Mucosa of stomach (tissue), 1 donor: ENCODE results near the gene CCDC124.
"Not testable (repeated sequence)": the region's sequence is repeated elsewhere in the genome, so short reads cannot be mapped to it uniquely, and the experiment has no call there.

ENCODE experiments used
- H3K27me3 ChIP-seq: one replicate; pipeline ENCODE4 v1.7.0; 2013; ENCODE audit warnings: mild to moderate bottlenecking, low read length; ENCODE audit not compliant: control insufficient read depth, insufficient read depth
- H3K36me3 ChIP-seq: one replicate; pipeline ENCODE4 v1.7.0; 2013; ENCODE audit warnings: low read length; ENCODE audit not compliant: control insufficient read depth, insufficient read depth
- H3K4me1 ChIP-seq: one replicate; pipeline ENCODE4 v1.7.0; 2013; ENCODE audit warnings: mild to moderate bottlenecking, low read length; ENCODE audit not compliant: control insufficient read depth, insufficient read depth
- H3K4me3 ChIP-seq: one replicate; pipeline ENCODE4 v1.7.0; 2013; ENCODE audit warnings: low read length
- H3K9ac ChIP-seq: one replicate; pipeline ENCODE4 v1.7.0; 2013; ENCODE audit warnings: mild to moderate bottlenecking, low read length, moderate library complexity
- H3K9me3 ChIP-seq: one replicate; pipeline ENCODE4 v1.7.0; 2013; ENCODE audit warnings: mild to moderate bottlenecking, low read length, moderate library complexity; ENCODE audit not compliant: control insufficient read depth
- donor health status: Pancreatic carcinoma.

Gene CCDC124

DNA sequence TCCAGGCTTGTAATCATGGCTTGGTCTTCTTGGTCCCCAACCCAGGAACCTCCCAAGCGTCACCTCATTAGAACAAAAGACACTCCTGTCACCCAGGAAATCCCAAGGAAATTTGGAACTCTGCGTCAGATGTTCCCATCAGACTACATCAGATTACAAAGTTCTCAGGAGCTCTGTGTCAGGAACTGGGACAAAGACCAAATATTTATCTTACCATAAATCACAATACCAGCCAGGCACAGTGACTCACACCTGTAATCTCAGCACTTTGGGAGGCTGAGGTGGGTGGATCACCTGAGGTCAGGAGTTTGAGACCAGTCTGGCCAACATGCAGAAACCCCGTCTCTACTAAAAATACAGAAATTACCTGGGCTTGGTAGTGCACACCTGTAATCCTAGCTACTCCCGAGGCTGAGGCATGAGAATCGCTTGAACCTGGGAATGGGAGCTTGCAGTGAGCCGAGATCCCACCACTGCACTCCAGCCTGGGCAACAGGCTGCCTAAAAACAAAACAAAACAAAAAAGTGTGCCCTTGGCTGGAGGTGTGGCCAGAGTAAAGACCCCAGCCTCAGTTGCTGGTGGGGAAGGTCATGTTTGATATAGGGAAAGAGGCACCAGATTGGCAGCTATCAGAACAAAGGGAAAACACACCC is 16.7 kb upstream of the CCDC124 start:
- no peaks in the 10 kb centered on the region for H3K27me3 ChIP-seq
- H3K4me3 ChIP-seq, result no peak overlapping the region
- peak overlapping the region; percentile 0 for H3K9ac ChIP-seq
- H3K9me3 ChIP-seq, result no peaks in the 10 kb centered on the region
- peaks cover 22% of the 10 kb centered on the region for H3K4me1 ChIP-seq
- H3K36me3 ChIP-seq, result no peaks in the 10 kb centered on the region

DNA sequence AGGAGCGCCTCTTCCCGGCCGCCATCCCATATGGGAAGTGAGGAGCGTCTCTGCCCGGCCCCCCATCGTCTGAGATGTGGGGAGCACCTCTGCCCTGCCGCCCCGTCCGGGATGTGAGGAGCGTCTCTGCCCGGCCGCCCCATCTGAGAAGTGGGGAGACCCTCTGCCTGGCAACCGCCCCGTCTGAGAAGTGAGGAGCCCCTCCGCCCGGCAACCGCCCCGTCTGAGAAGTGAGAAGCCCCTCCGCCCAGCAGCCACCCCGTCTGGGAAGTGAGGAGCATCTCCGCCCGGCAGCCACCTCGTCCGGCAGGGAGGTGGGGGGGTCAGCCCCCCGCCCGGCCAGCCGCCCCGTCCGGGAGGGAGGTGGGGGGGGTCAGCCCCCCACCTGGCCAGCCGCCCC is 14.7 kb upstream of the CCDC124 start:
- not testable (repeated sequence) for H3K27me3 ChIP-seq, H3K9ac ChIP-seq, H3K4me3 ChIP-seq, H3K36me3 ChIP-seq, H3K9me3 ChIP-seq
- peaks cover 29% of the 10 kb centered on the region for H3K4me1 ChIP-seq

DNA sequence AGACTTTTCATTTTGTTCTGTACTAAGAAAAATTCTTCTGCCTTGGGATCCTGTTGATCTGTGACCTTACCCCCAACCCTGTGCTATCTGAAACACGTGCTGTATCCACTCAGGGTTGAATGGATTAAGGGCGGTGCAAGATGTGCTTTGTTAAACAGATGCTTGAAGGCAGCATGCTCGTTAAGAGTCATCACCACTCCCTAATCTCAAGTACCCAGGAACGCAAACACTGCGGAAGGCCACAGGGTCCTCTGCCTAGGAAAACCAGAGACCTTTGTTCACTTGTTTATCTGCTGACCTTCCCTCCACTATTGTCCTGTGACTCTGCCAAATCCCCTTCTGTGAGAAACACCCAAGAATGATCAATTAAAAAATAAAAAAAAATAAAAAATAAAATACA is 13.7 kb upstream of the CCDC124 start:
- H3K9ac ChIP-seq, H3K27me3 ChIP-seq: not testable (repeated sequence)

DNA sequence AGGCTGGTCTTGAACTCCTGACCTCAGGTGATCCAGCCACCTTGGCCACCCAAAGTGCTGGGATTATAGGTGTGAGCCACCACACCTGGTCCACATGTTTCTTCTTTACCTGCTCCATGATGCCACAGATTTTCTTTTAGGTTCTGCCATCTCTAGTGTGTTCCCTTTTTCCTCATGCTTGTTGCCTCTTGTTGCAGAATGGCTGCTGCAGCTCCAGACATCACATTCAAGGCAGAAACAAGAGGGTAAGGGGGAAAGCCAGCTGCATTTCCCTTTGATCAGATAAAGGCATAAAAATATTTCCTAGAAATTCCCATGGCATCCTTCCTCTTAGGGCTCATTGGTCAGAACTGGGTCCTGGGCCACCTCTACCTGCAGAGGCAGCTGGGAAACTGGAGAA is 12.3 kb upstream of the CCDC124 start:
- Histone ChIP-seq H3K9ac (no peak overlapping the region), H3K27me3 (no peaks in the 10 kb centered on the region), H3K9me3 (no peaks in the 10 kb centered on the region), H3K4me3 (no peak overlapping the region), H3K4me1 (peaks cover 27% of the 10 kb centered on the region), H3K36me3 (no peaks in the 10 kb centered on the region)

More for the DNA sequence above, 13.7 kb upstream of the CCDC124 start:
- H3K4me1 ChIP-seq, result peaks cover 29% of the 10 kb centered on the region
- H3K4me3 ChIP-seq, H3K36me3 ChIP-seq, H3K9me3 ChIP-seq: not testable (repeated sequence)

DNA sequence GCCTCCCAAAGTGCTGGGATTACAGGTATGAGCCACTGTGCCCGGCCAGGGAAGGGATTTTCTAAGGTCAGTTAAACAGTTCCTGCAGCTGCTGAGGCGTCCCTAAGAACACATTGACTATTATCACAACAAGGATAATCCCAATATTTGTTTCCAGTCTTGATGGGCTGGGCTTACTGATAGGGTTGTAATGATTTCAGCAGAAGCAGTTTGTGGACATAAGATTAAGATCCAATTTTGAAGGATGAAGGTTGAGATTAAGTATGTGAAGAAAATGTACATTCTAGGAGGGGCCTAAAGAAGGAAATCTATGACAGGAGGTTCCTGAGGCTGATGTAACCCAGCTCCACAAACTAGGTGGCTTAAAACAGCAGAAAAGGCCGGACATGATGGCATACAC is 10.7 kb upstream of the CCDC124 start:
- H3K4me3 ChIP-seq, result peak overlapping the region; percentile 12
- no peak overlapping the region for H3K9ac ChIP-seq
- H3K27me3 ChIP-seq, result no peaks in the 10 kb centered on the region
- H3K9me3 ChIP-seq, result no peaks in the 10 kb centered on the region
- H3K4me1 ChIP-seq, result peaks cover 12% of the 10 kb centered on the region
- H3K36me3 ChIP-seq, result no peaks in the 10 kb centered on the region

DNA sequence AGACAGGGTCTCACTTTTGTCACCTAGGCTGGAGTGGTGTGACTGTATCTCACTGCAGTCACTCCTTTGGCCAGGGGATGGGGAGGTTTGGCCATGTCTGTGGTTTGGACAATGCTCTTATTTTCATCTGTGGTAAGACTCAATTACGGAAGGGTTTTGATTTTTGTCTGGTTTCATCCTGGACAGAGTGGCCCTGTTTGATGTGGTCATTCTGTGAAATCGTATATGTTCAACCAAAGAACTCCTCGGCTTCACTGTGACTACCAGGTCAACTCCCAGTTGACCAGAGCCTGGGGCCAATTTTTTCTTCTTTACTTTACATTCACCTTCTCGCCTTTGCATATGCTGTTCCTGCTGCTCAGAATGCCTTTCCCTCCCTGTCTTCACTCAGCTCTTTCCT is 6.8 kb upstream of the CCDC124 start:
- no peak overlapping the region for H3K9ac ChIP-seq
- no peaks in the 10 kb centered on the region for H3K27me3 ChIP-seq
- H3K4me1 ChIP-seq, result peaks cover 7% of the 10 kb centered on the region
- no peaks in the 10 kb centered on the region for H3K36me3 ChIP-seq
- no peak overlapping the region for H3K4me3 ChIP-seq
- no peaks in the 10 kb centered on the region for H3K9me3 ChIP-seq

DNA sequence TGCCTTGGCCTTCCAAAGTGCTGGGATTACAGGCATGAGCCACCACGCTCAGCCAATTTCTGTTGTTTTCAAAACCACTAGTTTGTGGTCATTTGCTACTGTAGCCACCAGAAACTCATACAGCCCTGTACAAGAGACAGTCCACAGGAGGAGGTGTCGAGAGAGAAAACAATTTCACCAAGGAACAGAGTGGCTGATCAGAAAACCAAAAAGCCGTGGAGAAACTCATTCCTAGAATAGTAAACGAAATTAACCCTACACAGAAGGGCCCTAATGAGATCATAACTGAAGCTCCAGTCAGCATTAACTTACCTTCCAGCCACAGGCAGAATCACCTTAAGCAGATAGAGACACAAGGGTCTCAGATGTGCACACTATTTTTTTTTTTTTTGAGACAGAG is 3.8 kb upstream of the CCDC124 start:
- Histone ChIP-seq H3K9ac (no peak overlapping the region), H3K36me3 (no peaks in the 10 kb centered on the region), H3K27me3 (no peaks in the 10 kb centered on the region), H3K4me1 (peaks cover 14% of the 10 kb centered on the region), H3K9me3 (no peaks in the 10 kb centered on the region), H3K4me3 (no peak overlapping the region)

DNA sequence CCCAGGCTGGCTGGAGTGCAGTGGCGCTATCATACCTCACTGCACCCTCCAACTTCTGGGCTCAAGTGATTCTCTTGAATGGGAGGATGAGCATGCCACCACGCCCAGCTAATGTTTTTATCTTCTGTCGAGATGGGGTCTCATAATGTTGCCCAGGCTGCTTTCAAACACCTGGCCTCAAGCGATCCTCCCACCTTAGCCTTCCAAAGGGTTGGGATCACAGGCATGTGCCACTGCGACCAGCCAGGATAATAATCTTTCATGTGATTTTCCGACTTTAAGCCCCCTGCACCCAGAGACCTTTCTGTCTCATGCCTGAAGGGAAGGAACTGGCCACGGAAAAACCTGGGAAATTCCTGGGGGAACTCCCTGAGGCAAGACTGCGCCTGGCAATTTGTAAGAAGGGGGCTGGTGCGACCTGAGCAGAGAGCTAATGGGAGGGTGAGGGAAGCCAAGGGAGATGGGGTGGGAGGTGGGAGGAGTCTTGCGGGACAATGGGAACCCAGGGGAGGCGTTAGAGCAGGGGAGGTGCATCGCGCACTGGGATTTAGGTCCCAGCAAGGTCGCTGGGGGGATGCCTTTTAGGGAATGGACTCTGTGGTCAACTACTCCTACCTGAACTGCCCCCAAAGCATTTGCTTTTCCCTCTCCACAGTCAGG is 1.2 kb upstream of the CCDC124 start:
- Histone ChIP-seq H3K9me3 (no peaks in the 10 kb centered on the region), H3K4me3 (no peak overlapping the region), H3K36me3 (no peaks in the 10 kb centered on the region), H3K9ac (peak overlapping the region; percentile 98), H3K4me1 (peaks cover 14% of the 10 kb centered on the region), H3K27me3 (no peaks in the 10 kb centered on the region)

DNA sequence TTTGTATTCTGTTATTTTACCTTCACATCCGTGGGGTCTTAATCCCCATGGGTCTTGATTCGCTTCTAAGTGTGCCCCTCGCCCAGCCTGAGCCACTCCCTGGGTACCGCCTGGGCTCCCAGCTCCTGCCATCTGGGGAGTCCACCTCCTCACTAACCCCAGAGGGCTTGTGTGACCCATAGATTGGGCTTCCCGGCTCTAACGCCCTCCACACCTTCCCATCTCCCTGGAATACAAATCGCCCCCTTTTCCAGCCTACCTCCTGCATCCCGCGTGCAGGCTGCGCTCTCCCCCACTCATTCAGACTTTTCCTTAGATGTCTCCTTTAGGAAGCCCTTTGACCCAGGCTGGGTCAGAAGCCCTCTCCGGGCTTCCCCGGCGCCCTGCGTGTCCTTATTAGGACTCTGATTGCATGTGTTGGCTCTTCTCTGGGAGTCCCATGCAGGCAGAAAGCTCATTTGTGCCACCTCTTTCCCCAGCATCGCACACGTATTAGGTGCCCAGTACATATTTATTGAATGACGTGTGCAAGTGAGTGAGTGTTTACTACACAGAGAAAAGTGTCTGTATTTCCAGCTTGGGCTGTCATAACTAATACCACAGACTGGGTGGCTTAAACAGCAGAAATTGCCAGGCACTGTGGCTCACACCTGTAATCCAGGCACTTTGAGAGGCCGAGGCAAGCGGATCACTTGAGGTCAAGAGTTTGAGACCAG is 757 bp downstream of the CCDC124 start:
- peak overlapping the region; percentile 98 for H3K9ac ChIP-seq
- H3K36me3 ChIP-seq, result no peaks in the 10 kb centered on the region
- no peaks in the 10 kb centered on the region for H3K9me3 ChIP-seq
- H3K4me1 ChIP-seq, result peaks cover 14% of the 10 kb centered on the region
- peak overlapping the region; percentile 85 for H3K4me3 ChIP-seq
- H3K27me3 ChIP-seq, result no peaks in the 10 kb centered on the region

DNA sequence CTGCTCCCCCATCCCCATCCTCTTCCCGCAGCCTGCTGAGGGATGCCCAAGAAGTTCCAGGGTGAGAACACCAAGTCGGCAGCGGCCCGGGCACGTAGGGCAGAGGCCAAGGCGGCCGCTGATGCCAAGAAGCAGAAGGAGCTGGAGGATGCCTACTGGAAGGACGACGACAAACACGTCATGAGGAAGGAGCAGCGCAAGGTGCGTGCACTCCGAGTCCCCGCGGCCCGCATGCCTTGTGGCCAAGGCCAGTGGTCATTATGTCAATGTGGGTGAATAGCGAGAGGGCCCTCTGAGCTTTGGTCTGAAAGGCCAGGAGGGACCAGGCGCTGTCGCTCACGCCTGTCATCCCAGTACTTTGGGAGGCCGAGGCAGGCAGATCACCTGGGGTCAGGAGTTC is 3.6 kb downstream of the CCDC124 start:
- Histone ChIP-seq H3K27me3 (no peaks in the 10 kb centered on the region), H3K4me1 (peaks cover 14% of the 10 kb centered on the region), H3K4me3 (no peak overlapping the region), H3K9ac (no peak overlapping the region), H3K9me3 (no peaks in the 10 kb centered on the region), H3K36me3 (no peaks in the 10 kb centered on the region)

DNA sequence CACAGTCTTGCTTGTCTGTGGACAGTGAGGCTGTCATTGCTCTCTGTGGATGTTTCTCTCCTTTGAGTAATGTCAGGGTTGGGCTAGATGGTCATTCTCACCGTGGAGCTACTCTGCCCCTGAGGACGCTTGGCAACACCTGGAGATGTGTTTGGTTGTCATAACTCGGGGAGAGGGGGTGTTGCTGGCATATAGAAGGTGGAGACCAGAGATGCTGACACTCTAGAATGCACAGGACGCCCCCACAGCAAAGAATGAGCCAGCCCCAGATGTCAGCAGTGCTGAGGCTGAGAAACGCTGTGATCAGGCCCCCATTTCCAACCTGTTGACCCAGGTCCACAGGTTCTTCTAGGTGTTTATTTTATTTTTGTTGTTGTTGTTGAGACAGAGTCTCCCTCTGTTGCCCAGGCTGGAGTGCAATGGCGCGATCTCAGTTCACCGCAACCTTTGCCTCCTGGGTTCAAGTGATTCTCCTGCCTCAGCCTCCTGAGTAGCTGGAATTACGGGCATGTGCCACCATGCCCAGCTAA is 4.6 kb downstream of the CCDC124 start:
- H3K4me1 ChIP-seq, result peaks cover 8% of the 10 kb centered on the region
- no peaks in the 10 kb centered on the region for H3K27me3 ChIP-seq
- H3K4me3 ChIP-seq, result no peak overlapping the region
- no peak overlapping the region for H3K9ac ChIP-seq
- no peaks in the 10 kb centered on the region for H3K9me3 ChIP-seq
- no peaks in the 10 kb centered on the region for H3K36me3 ChIP-seq
